ENCODE data around the gene NOS1. TPM values are rescaled to one million over a fixed set of nuclear protein-coding genes. Genes with fewer than 3 reads are reported as not detected.

Gene NOS1
- total RNA-seq, 1 experiment from 2014 or later = 2.3 TPM

DNA sequence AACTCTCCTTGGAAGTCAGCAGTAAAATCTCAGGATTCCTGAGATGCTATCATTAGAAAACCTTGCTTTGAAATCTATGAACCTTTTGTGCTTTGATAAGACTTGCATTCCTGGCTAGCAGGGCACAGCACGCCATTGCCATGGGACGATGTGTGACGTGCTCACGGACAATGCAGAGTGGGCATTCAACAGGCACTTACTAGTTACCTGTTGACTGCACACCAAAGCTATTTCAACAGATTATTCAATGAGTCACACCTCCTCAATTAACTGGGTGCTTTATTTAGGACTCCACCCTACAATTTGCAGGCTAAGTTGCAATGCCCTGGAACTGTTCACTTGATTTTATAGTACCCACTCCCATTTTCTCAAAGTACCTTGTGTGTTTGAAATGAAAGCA lies 11.3 kb downstream of the NOS1 start:
- H3K27ac ChIP-seq (ENCODE audit: insufficient read length, low read depth, low read length) = no peak overlapping the region
- H2AK5ac ChIP-seq (ENCODE audit: insufficient read length, low read length) = no peak overlapping the region
- H3K79me2 ChIP-seq (ENCODE audit: insufficient read depth, low read length) = no peaks in the 10 kb centered on the region
- no peak overlapping the region for H2BK20ac ChIP-seq (ENCODE audit: low read depth, low read length, poor library complexity, severe bottlenecking)
- no peak overlapping the region for H4K8ac ChIP-seq (replicated peaks; ENCODE audit: insufficient read length, low read depth, low read length)
- no peak overlapping the region for H2BK5ac ChIP-seq (ENCODE audit: insufficient read length, low read length)
- no peak overlapping the region for H2AFZ ChIP-seq (ENCODE audit: low read length)
- H3K56ac ChIP-seq (ENCODE audit: insufficient read length, low read depth, low read length) = no peak overlapping the region
- DNase-seq = no peak
- Mint-ChIP-seq H3K4me3 (no peak overlapping the region), H3K27me3 (ENCODE audit: low read depth) (peaks cover 18% of the 10 kb centered on the region), H3K9me3 (no peaks in the 10 kb centered on the region), H3K27ac (no peak overlapping the region), H3K4me1 (peaks cover 5 to 6% of the 10 kb centered on the region in 2 experiments), H3K36me3 (ENCODE audit: insufficient read depth in 1 of 3, low read depth in 3 of 3) (no peaks in the 10 kb centered on the region)
- H4K5ac ChIP-seq (ENCODE audit: insufficient read length, low read depth, low read length) = no peak overlapping the region
- H3K9ac ChIP-seq (ENCODE audit: extremely low read depth, insufficient read length, low read length) = no peak overlapping the region
- no peaks in the 10 kb centered on the region for H4K20me1 ChIP-seq (ENCODE audit: control insufficient read depth, insufficient read depth, insufficient read length)
- no peak overlapping the region for H3T11ph ChIP-seq (ENCODE audit: low read length)
- no peak overlapping the region for H3K4ac ChIP-seq (ENCODE audit: low read depth, low read length)
- no peaks in the 10 kb centered on the region for H3K23me2 ChIP-seq (ENCODE audit: insufficient read length, low read depth, low read length, poor library complexity, severe bottlenecking)
- H3K18ac ChIP-seq (ENCODE audit: insufficient read length, low read depth, low read length) = no peak overlapping the region
- H3K27me3 ChIP-seq (ENCODE audit: insufficient read depth, low read length) = no peaks in the 10 kb centered on the region
- no peaks in the 10 kb centered on the region for H3K9me3 ChIP-seq (ENCODE audit: control insufficient read depth, low read depth, low read length)
- H4K91ac ChIP-seq (ENCODE audit: insufficient read length, low read depth, low read length) = no peak overlapping the region
- no peak for TF ChIP-seq CTCF (conservative IDR thresholded peaks at IDR 0.05)
- H2BK15ac ChIP-seq (ENCODE audit: low read depth, low read length) = no peak overlapping the region
- whole genome bisulfite sequencing (ENCODE audit: extremely low coverage, insufficient read length, low lambda C conversion rate) = no CpG with 5 or more reads among the region's 4 CpGs
- H2BK12ac ChIP-seq (ENCODE audit: insufficient read length, low read depth, low read length) = no peak overlapping the region
- H3K79me1 ChIP-seq (ENCODE audit: insufficient read depth, low read depth, low read length, poor library complexity, severe bottlenecking) = no peaks in the 10 kb centered on the region
- no peaks in the 10 kb centered on the region for H3K4me1 ChIP-seq (ENCODE audit: insufficient read depth, low read length)
- no peak overlapping the region for H3K14ac ChIP-seq (ENCODE audit: insufficient read depth, low read length)
- no peak overlapping the region for H3K23ac ChIP-seq (ENCODE audit: insufficient read length, low read depth, low read length)
- H2BK120ac ChIP-seq (ENCODE audit: low read depth, low read length, poor library complexity, severe bottlenecking) = no peak overlapping the region
- H3K4me2 ChIP-seq (ENCODE audit: insufficient read depth, insufficient read length, low read length) = no peak overlapping the region
